Caco-2 (cell line): ENCODE results near the gene ATXN7L1. TPM values are rescaled to one million over a fixed set of nuclear protein-coding genes. Genes with fewer than 3 reads are reported as not detected.

Source experiments
- BruUV-seq: library from RNA; stranded (reverse); fragments of 400-500 nt; replicated peaks from 2 replicates; lab custom pipeline; 2021; lab: Mats Ljungman, UMichigan
- CTCF ChIA-PET: fragments of 300-600 bp; sonication (Branson Sonifier 250); formaldehyde crosslinking; loops from one replicate; lab custom pipeline; 2022; ENCODE audit warnings: antibody characterized with exemption; lab: Charles Lee
- POLR2A ChIA-PET: fragments of 300-600 bp; sonication (Branson Sonifier 250); formaldehyde crosslinking; loops from one replicate; lab custom pipeline; 2022; ENCODE audit warnings: antibody characterized with exemption; lab: Charles Lee
- DNase-seq, 2 experiments: peaks; one replicate each; pipeline versions ENCODE4 v3.0.0 to v3.0.0-alpha.2; 2020 to 2022
- H3K27me3 ChIP-seq: replicated peaks from 2 replicates; pipeline ENCODE4 v1.6.0; 2011; ENCODE audit warnings: low read length; ENCODE audit not compliant: control insufficient read depth, insufficient read depth
- H3K36me3 ChIP-seq: 2 replicates; pipeline ENCODE4 v1.5.1; 2011; ENCODE audit warnings: low read length; ENCODE audit not compliant: control insufficient read depth, insufficient read depth
- H3K4me1 ChIP-seq: fragments of 250-450 bp; sonication (Bioruptor Pico); 2 replicates; pipeline ENCODE4 v1.5.1; 2020; ENCODE audit warnings: mild to moderate bottlenecking
- H3K4me3 ChIP-seq: 2 replicates; pipeline ENCODE4 v1.5.1; 2011; ENCODE audit warnings: low read depth, mild to moderate bottlenecking, control low read depth, low read length
- H3K9me3 ChIP-seq: fragments of 250-450 bp; sonication (Bioruptor Pico); 2 replicates; pipeline ENCODE4 v1.5.1; 2020; ENCODE audit warnings: mild to moderate bottlenecking, moderate library complexity
- H3K27ac Mint-ChIP-seq: one replicate; pipeline ENCODE4 v1.8.0; 2022; ENCODE audit warnings: mixed read lengths; ENCODE audit not compliant: unreplicated experiment
- H3K27me3 Mint-ChIP-seq: one replicate; pipeline ENCODE4 v1.8.0; 2022; ENCODE audit warnings: mixed read lengths; ENCODE audit not compliant: insufficient read depth, unreplicated experiment
- H3K36me3 Mint-ChIP-seq: one replicate; pipeline ENCODE4 v1.8.0; 2022; ENCODE audit warnings: mild to moderate bottlenecking, mixed read lengths; ENCODE audit not compliant: insufficient read depth, unreplicated experiment
- H3K4me1 Mint-ChIP-seq: one replicate; pipeline ENCODE4 v1.8.0; 2022; ENCODE audit warnings: low read depth, mixed read lengths; ENCODE audit not compliant: unreplicated experiment
- H3K4me3 Mint-ChIP-seq: one replicate; pipeline ENCODE4 v1.8.0; 2022; ENCODE audit warnings: mild to moderate bottlenecking, moderate library complexity, mixed read lengths; ENCODE audit not compliant: unreplicated experiment
- H3K9me3 Mint-ChIP-seq: one replicate; pipeline ENCODE4 v1.8.0; 2022; ENCODE audit warnings: mixed read lengths; ENCODE audit not compliant: unreplicated experiment
- CTCF ChIP-seq, 2 experiments: fragments of 200-600 bp in 1 of 2; IDR thresholded peaks; 1 replicate in 1 of 2; 2 replicates in 1 of 2; pipeline versions ENCODE4 v1.5.1 to v1.8.0; 2011 to 2022; ENCODE audit warnings: antibody characterized with exemption in 1 of 2, control low read depth in 1 of 2, inconsistent platforms in 1 of 2, low read depth in 1 of 2, low read length in 1 of 2, mild to moderate bottlenecking in 1 of 2, moderate library complexity in 1 of 2; ENCODE audit not compliant: insufficient read depth in 1 of 2, severe bottlenecking in 1 of 2, unreplicated experiment in 1 of 2
- intact Hi-C: fragments of 100-400 bp; cut with micrococcal nuclease; formaldehyde crosslinking; loops from one replicate; pipeline ENCODE4 v1.10.0; 2022; ENCODE audit not compliant: unreplicated experiment
- total RNA-seq: library from RNA; stranded (reverse); gene quantifications from 2 replicates; pipeline ENCODE4 v1.2.3, GENCODE V29; 2022

The ATXN7L1 gene
- total RNA-seq, 1 experiment from 2014 or later, result 14.1 TPM

- H3K9me3 ChIP-seq, result no peaks in the 10 kb centered on the region
- no peaks in the 10 kb centered on the region for H3K4me1 Mint-ChIP-seq
- no peaks in the 10 kb centered on the region for H3K4me1 ChIP-seq
- BruUV-seq, result no TSS peak
- DNase-seq, result no peak
- ChIA-PET CTCF (no interaction called here), POLR2A (no interaction called here)
- H3K27ac Mint-ChIP-seq, result no peak overlapping the region
- no peak for TF ChIP-seq CTCF (IDR thresholded peaks at IDR 0.05; ENCODE audit: insufficient read depth in 1 of 2, low read depth in 1 of 2, low read length in 1 of 2, severe bottlenecking in 1 of 2, unreplicated experiment in 1 of 2)
- H3K27me3 ChIP-seq, result no peaks in the 10 kb centered on the region
- H3K4me3 ChIP-seq, result no peak overlapping the region
- intact Hi-C loops, result no loop called here
- H3K9me3 Mint-ChIP-seq, result no peaks in the 10 kb centered on the region
- no peaks in the 10 kb centered on the region; the same call in 1 of the 2 replicates for H3K36me3 ChIP-seq
- H3K27me3 Mint-ChIP-seq, result no peaks in the 10 kb centered on the region
- no peak overlapping the region for H3K4me3 Mint-ChIP-seq
- H3K36me3 Mint-ChIP-seq, result peaks cover 16% of the 10 kb centered on the region
These were observed 33.8 kb upstream of the ATXN7L1 start for GRCh38 chr7:105910172-105910571.

- Histone ChIP-seq H3K4me1 (no peaks in the 10 kb centered on the region), H3K4me3 (no peak overlapping the region), H3K27me3 (no peaks in the 10 kb centered on the region), H3K9me3 (no peaks in the 10 kb centered on the region), H3K36me3 (no peaks in the 10 kb centered on the region; the same call in 1 of the 2 replicates)
- no peak for DNase-seq
- intact Hi-C loops, result no loop called here
- H3K27me3 Mint-ChIP-seq, result no peaks in the 10 kb centered on the region
- ChIA-PET CTCF (no interaction called here), POLR2A (no interaction called here)
- no peak for TF ChIP-seq CTCF (IDR thresholded peaks at IDR 0.05; ENCODE audit: insufficient read depth in 1 of 2, low read depth in 1 of 2, low read length in 1 of 2, severe bottlenecking in 1 of 2, unreplicated experiment in 1 of 2)
- no TSS peak for BruUV-seq
- H3K4me1 Mint-ChIP-seq, result no peaks in the 10 kb centered on the region
- H3K36me3 Mint-ChIP-seq, result peaks cover 16% of the 10 kb centered on the region
- H3K4me3 Mint-ChIP-seq, result no peak overlapping the region
- no peaks in the 10 kb centered on the region for H3K9me3 Mint-ChIP-seq
- no peak overlapping the region for H3K27ac Mint-ChIP-seq
These were observed 33.3 kb upstream of the ATXN7L1 start for GRCh38 chr7:105909742-105910141.

- Histone ChIP-seq H3K4me1 (no peaks in the 10 kb centered on the region), H3K27me3 (no peaks in the 10 kb centered on the region), H3K4me3 (no peak overlapping the region), H3K36me3 (no peaks in the 10 kb centered on the region), H3K9me3 (no peaks in the 10 kb centered on the region)
- H3K4me3 Mint-ChIP-seq, result no peak overlapping the region
- no TSS peak for BruUV-seq
- TF ChIP-seq CTCF (IDR thresholded peaks at IDR 0.05; ENCODE audit: insufficient read depth in 1 of 2, low read depth in 1 of 2, low read length in 1 of 2, severe bottlenecking in 1 of 2, unreplicated experiment in 1 of 2), result no peak
- POLR2A ChIA-PET, result no interaction called here
- no peak overlapping the region for H3K27ac Mint-ChIP-seq
- H3K27me3 Mint-ChIP-seq, result no peaks in the 10 kb centered on the region
- H3K36me3 Mint-ChIP-seq, result peaks cover 16% of the 10 kb centered on the region
- intact Hi-C loops, result no loop called here
- DNase-seq, result no peak
- H3K9me3 Mint-ChIP-seq, result no peaks in the 10 kb centered on the region
- H3K4me1 Mint-ChIP-seq, result no peaks in the 10 kb centered on the region
- CTCF ChIA-PET, result no interaction called here
These were observed 30.9 kb upstream of the ATXN7L1 start for GRCh38 chr7:105907129-105907846.
